ENCODE results near the gene C1QTNF8. TPM values are rescaled to one million over a fixed set of nuclear protein-coding genes. Genes with fewer than 3 reads are reported as not detected.

The C1QTNF8 gene
- total RNA-seq, 1 experiment from 2014 or later = 0.27 TPM

GRCh38 chr16:1119129-1119528 lies 23.1 kb upstream of the C1QTNF8 start:
- Histone ChIP-seq H4K20me1 (ENCODE audit: insufficient read depth) (no peaks in the 10 kb centered on the region), H3K36me3 (ENCODE audit: control insufficient read depth in 1 of 2, insufficient read depth in 2 of 2, low read length in 2 of 2) (no peaks in the 10 kb centered on the region), H3K4me2 (ENCODE audit: low read length) (no peak overlapping the region), H2AFZ (ENCODE audit: low read depth, low read length, poor library complexity, severe bottlenecking) (no peak overlapping the region), H3K27ac (ENCODE audit: low read depth, low read length) (no peak overlapping the region), H3K79me2 (ENCODE audit: insufficient read depth, low read length) (no peaks in the 10 kb centered on the region), H3K9ac (ENCODE audit: low read length) (no peak overlapping the region), H3K4me1 (ENCODE audit: control insufficient read depth in 1 of 2, insufficient read depth in 2 of 2, low read length in 2 of 2) (no peaks in the 10 kb centered on the region), H3K9me2 (ENCODE audit: insufficient read depth) (no peaks in the 10 kb centered on the region), H3K27me3 (ENCODE audit: insufficient read depth, low read length) (no peaks in the 10 kb centered on the region), H3K4me3 (replicated peaks in 1 of 2; ENCODE audit: low read depth in 1 of 2, low read length in 2 of 2) (no peak overlapping the region), H3K9me3 (ENCODE audit: control insufficient read depth in 1 of 2, insufficient read depth in 1 of 2, low read depth in 1 of 2, low read length in 2 of 2) (no peaks in the 10 kb centered on the region)
- TF ChIP-seq ZNF274 (IDR thresholded peaks at IDR 0.05; ENCODE audit: low read depth, low read length) (no peak), CBX3 (IDR thresholded peaks at IDR 0.05; ENCODE audit: low read depth) (no peak), ZFX (IDR thresholded peaks at IDR 0.05) (no peak), MAX (IDR thresholded peaks at IDR 0.05) (no peak), EGR1 (IDR thresholded peaks at IDR 0.05; ENCODE audit: low read depth) (no peak), REST (IDR thresholded peaks at IDR 0.05; ENCODE audit: low read depth) (no peak), EZH2phosphoT487 (IDR thresholded peaks at IDR 0.05; ENCODE audit: borderline replicate concordance) (no peak), FOSL1 (IDR thresholded peaks at IDR 0.05; ENCODE audit: low read depth) (no peak), RAD21 (IDR thresholded peaks at IDR 0.05; ENCODE audit: low read depth) (no peak), SP1 (IDR thresholded peaks at IDR 0.05; ENCODE audit: low read depth) (no peak), YY1 (IDR thresholded peaks at IDR 0.05; ENCODE audit: extremely low read depth, insufficient replicate concordance, low read depth, low read length) (no peak)
- TF ChIP-seq, protein P1, sequence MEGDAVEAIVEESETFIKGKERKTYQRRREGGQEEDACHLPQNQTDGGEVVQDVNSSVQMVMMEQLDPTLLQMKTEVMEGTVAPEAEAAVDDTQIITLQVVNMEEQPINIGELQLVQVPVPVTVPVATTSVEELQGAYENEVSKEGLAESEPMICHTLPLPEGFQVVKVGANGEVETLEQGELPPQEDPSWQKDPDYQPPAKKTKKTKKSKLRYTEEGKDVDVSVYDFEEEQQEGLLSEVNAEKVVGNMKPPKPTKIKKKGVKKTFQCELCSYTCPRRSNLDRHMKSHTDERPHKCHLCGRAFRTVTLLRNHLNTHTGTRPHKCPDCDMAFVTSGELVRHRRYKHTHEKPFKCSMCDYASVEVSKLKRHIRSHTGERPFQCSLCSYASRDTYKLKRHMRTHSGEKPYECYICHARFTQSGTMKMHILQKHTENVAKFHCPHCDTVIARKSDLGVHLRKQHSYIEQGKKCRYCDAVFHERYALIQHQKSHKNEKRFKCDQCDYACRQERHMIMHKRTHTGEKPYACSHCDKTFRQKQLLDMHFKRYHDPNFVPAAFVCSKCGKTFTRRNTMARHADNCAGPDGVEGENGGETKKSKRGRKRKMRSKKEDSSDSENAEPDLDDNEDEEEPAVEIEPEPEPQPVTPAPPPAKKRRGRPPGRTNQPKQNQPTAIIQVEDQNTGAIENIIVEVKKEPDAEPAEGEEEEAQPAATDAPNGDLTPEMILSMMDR (IDR thresholded peaks at IDR 0.05 in 2 of 3, conservative IDR thresholded peaks at IDR 0.05 in 1 of 3; ENCODE audit: borderline replicate concordance in 1 of 3, insufficient read depth in 1 of 3, low read depth in 2 of 3, low read length in 2 of 3) = no peak
- TF ChIP-seq, protein P2, sequence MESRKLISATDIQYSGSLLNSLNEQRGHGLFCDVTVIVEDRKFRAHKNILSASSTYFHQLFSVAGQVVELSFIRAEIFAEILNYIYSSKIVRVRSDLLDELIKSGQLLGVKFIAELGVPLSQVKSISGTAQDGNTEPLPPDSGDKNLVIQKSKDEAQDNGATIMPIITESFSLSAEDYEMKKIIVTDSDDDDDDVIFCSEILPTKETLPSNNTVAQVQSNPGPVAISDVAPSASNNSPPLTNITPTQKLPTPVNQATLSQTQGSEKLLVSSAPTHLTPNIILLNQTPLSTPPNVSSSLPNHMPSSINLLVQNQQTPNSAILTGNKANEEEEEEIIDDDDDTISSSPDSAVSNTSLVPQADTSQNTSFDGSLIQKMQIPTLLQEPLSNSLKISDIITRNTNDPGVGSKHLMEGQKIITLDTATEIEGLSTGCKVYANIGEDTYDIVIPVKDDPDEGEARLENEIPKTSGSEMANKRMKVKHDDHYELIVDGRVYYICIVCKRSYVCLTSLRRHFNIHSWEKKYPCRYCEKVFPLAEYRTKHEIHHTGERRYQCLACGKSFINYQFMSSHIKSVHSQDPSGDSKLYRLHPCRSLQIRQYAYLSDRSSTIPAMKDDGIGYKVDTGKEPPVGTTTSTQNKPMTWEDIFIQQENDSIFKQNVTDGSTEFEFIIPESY (IDR thresholded peaks at IDR 0.05; ENCODE audit: extremely low read depth, insufficient replicate concordance, low read length) = no peak
- no TSS peak for BruUV-seq (replicated peaks)
- ChIA-PET POLR2A (no interaction called here), RAD21 (ENCODE audit: low non-redundant PET in 1 of 2, low total read pairs in 2 of 2, uncharacterized antibody in 2 of 2, unreplicated experiment in 2 of 2) (no interaction called here), CTCF (no interaction called here)
- ATAC-seq = no peak
- DNase-seq (ENCODE audit: low read depth, low spot score) = no peak
- intact Hi-C loops (cut with micrococcal nuclease) = no loop called here
